AG09319 (cell line): ENCODE measurements around the gene ITGA3.

Source experiments
- DNase-seq: peaks from one replicate; pipeline ENCODE4 v3.0.0-alpha.2; 2010; ENCODE audit warnings: low read depth; ENCODE audit errors: extremely low read depth
- TF ChIP-seq, protein P1 (sequence below): IDR thresholded peaks from 2 replicates; pipeline ENCODE4 v1.5.1; 2011; ENCODE audit warnings: low read depth, mild to moderate bottlenecking, inconsistent platforms, low read length, moderate library complexity

The ITGA3 gene

GRCh38 chr17:50117202-50118051 is 61.5 kb downstream of the ITGA3 start:
- no peak for DNase-seq
- TF ChIP-seq, protein P1, sequence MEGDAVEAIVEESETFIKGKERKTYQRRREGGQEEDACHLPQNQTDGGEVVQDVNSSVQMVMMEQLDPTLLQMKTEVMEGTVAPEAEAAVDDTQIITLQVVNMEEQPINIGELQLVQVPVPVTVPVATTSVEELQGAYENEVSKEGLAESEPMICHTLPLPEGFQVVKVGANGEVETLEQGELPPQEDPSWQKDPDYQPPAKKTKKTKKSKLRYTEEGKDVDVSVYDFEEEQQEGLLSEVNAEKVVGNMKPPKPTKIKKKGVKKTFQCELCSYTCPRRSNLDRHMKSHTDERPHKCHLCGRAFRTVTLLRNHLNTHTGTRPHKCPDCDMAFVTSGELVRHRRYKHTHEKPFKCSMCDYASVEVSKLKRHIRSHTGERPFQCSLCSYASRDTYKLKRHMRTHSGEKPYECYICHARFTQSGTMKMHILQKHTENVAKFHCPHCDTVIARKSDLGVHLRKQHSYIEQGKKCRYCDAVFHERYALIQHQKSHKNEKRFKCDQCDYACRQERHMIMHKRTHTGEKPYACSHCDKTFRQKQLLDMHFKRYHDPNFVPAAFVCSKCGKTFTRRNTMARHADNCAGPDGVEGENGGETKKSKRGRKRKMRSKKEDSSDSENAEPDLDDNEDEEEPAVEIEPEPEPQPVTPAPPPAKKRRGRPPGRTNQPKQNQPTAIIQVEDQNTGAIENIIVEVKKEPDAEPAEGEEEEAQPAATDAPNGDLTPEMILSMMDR: peak; percentile 40

DNA sequence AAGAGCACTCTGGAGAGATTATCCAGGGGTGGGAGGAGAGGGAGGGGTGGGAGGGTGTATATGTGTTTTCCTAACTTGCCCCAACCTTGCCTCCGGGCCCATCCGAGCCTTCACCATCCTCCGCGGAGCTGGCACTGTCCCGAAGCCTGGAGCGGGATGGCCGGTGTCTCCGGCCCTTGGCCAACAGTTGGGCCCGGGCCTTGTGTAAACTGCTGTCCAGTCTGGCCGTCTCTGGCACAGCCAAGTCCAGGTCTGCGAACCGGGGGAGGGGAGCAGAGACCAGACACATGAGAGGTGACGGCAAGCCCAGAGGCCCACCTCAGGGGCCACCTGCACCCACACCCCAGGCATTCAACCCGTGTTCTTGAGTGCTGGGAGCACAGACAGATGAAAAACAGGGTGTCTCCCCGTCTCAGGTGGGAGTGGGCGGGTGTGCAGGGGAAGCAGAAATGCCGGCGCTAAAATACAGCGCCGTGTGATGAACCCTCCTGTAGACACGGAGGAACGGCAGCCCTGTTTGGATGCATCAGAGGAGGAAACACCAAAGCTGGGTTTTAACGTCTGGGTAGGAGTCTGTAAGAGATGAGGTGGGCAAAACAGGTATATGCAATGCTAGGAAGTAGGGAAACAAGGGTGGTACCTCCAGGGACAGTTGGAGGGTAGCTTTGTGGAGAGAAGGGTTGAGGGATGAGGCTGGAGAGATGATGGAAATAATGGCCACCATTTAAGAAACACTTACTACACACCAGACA is 62.3 kb downstream of the ITGA3 start:
- TF ChIP-seq, protein P1: no peak

DNA sequence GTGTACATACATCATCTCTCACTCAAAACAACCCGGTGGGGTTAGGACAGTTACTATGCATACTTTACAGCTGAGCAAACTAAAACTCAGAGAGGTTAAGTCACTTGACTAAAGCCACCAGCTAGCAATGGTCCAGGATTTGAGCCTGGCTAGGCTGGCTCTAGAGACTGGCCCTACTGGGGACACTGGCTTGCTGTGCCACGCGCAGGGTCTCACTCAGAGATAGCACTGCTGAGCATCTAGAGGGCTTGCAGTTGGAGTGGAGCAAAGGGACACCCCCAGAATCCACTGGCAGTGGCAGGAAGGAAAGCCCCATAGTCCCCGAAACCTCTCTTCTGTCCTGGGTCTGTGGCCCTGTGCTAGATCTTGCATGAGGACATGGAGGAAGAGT is 62.9 kb downstream of the ITGA3 start:
- TF ChIP-seq, protein P1: no peak
- DNase-seq: no peak

More for the DNA sequence above, 62.3 kb downstream of the ITGA3 start:
- DNase-seq: no peak

DNA sequence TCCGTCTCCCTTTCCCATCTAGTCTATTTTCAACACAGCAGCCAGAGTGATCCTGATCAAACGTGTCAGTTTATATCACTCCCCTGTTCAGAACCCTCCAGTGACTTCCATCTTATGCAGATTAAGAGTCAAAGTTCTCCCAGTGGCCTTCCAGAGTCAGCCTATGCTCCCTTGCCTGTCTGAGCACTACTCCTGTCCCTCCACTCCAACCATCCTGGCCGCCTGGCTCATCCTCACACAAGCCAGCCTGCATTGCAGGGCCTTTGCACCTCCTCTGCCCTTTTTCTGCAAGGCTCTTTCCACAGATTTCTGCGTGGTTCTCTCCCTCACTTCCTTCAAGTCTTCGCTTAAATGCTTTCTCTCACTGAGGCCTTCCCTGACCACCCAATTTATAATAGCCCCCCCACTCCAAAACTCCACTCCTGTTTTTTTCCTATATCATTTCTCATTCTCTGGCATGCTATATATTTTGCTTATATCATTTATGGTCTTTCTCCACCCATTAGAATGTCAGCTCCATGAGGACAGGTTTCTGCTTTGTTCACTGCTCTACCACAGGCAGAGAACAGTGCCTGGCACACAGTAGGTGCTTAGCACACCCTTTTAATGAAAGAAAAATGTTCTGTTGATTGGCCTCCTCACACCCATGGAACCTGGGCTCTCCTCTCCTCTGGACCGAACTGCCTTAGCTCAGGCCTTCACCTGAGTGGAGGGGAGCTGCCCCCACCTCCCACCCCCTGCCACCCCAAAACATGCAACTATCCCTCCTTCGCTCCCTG is 64.8 kb downstream of the ITGA3 start:
- no peak for DNase-seq
- TF ChIP-seq, protein P1: no peak

DNA sequence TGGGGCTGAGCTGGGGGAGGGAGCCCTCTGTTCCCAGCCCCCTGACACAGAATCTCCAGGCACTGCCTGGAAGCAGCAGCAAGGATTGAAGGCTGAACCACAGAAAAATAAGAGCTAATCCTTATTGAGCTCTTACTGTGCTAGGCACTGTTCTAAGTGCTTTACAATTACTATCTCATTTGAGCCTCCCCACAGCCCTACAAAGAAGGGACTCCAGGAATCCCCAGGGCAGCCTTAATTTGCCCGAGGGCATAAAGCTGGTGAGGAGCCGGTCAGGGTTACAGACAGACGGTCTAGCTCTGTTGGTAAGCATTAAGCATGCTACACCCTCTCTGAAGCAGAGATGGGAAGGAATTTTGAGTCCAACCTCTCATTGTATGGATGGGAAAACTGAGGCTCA is 67.0 kb downstream of the ITGA3 start:
- no peak for DNase-seq
- TF ChIP-seq, protein P1: no peak

- TF ChIP-seq, protein P1: no peak
- DNase-seq: no peak
Observed at GRCh38 chr17:50123649-50124349, 67.9 kb downstream of the ITGA3 start.
